Testis (tissue), 2 donors: Measurements from ENCODE around the gene ROR2.
"Not testable (repeated sequence)": the region's sequence is repeated elsewhere in the genome, so short reads cannot be mapped to it uniquely, and the experiment has no call there.

Source experiments
- CTCF ChIP-seq, 3 experiments: fragments of 450-650 bp in 2 of 3; fragments of 200-600 bp in 1 of 3; sonication (generic) in 1 of 3; IDR thresholded peaks; one replicate each; pipeline ENCODE4 v1.5.1; 2016 to 2019; ENCODE audit warnings: antibody characterized with exemption in 3 of 3, mild to moderate bottlenecking in 2 of 3, moderate library complexity in 1 of 3
- POLR2A ChIP-seq: fragments of 450-650 bp; IDR thresholded peaks from one replicate; pipeline ENCODE4 v1.6.1; 2017; ENCODE audit warnings: antibody characterized with exemption, mild to moderate bottlenecking, moderate library complexity

GRCh38 chr9:91975254-91975653 lies 25.2 kb upstream of the ROR2 start:
- TF ChIP-seq CTCF (IDR thresholded peaks at IDR 0.05); POLR2A: not testable (repeated sequence)
